Mucosa of rectum (tissue), 2 donors: ENCODE data around the gene PFN3.

Experiments
- H3K27ac ChIP-seq, 2 donors: one replicate each; pipeline ENCODE4 v1.7.0; 2013; ENCODE audit warnings: inconsistent platforms in 2 of 2, low read depth in 2 of 2, low read length in 2 of 2
- H3K27me3 ChIP-seq, 2 donors: one replicate each; pipeline ENCODE4 v1.7.0; 2013; ENCODE audit warnings: low read length in 2 of 2; ENCODE audit not compliant: control insufficient read depth in 2 of 2, insufficient read depth in 2 of 2
- H3K36me3 ChIP-seq, 2 donors: one replicate each; pipeline ENCODE4 v1.7.0; 2013; ENCODE audit warnings: low read length in 2 of 2; ENCODE audit not compliant: control insufficient read depth in 2 of 2, insufficient read depth in 2 of 2
- H3K4me1 ChIP-seq, 2 donors: one replicate each; pipeline ENCODE4 v1.7.0; 2013; ENCODE audit warnings: low read length in 2 of 2, mild to moderate bottlenecking in 1 of 2; ENCODE audit not compliant: control insufficient read depth in 2 of 2, insufficient read depth in 2 of 2
- H3K4me3 ChIP-seq, 2 donors: one replicate each; pipeline ENCODE4 v1.7.0; 2013; ENCODE audit warnings: low read length in 2 of 2
- H3K9ac ChIP-seq, 2 donors: one replicate each; pipeline ENCODE4 v1.7.0; 2013; ENCODE audit warnings: low read length in 2 of 2, low read depth in 1 of 2, mild to moderate bottlenecking in 1 of 2
- H3K9me3 ChIP-seq, 2 donors: one replicate each; pipeline ENCODE4 v1.7.0; 2013; ENCODE audit warnings: low read length in 2 of 2; ENCODE audit not compliant: control insufficient read depth in 2 of 2
- donor health status: healthy.
- donor health status: Normal muscosa, but diverticular disease.

The PFN3 gene

GRCh38 chr5:177393206-177393765 lies 7.2 kb downstream of the PFN3 start:
- Histone ChIP-seq H3K9ac (no peak overlapping the region), H3K36me3 (no peaks in the 10 kb centered on the region), H3K27me3 (no peaks in the 10 kb centered on the region)

GRCh38 chr5:177392765-177393164 lies 7.7 kb downstream of the PFN3 start:
- peaks cover 6 to 10% of the 10 kb centered on the region in 2 donors for H3K4me1 ChIP-seq
- H3K36me3 ChIP-seq, result no peaks in the 10 kb centered on the region
- no peak overlapping the region for H3K4me3 ChIP-seq
- H3K27me3 ChIP-seq, result no peaks in the 10 kb centered on the region
- H3K27ac ChIP-seq, result no peak overlapping the region
- no peak overlapping the region for H3K9ac ChIP-seq
- H3K9me3 ChIP-seq, result no peaks in the 10 kb centered on the region

More at GRCh38 chr5:177393206-177393765, 7.2 kb downstream of the PFN3 start:
- Histone ChIP-seq H3K27ac (no peak overlapping the region), H3K4me1 (peaks cover 6 to 10% of the 10 kb centered on the region in 2 donors), H3K9me3 (no peaks in the 10 kb centered on the region), H3K4me3 (no peak overlapping the region)

- H3K36me3 ChIP-seq, result no peaks in the 10 kb centered on the region
- peaks cover 6 to 10% of the 10 kb centered on the region in 2 donors for H3K4me1 ChIP-seq
- no peaks in the 10 kb centered on the region for H3K9me3 ChIP-seq
- no peaks in the 10 kb centered on the region for H3K27me3 ChIP-seq
- peak overlapping the region in 1 of 2 donors; percentile 50 for H3K27ac ChIP-seq
- H3K9ac ChIP-seq, result no peak overlapping the region
- no peak overlapping the region for H3K4me3 ChIP-seq
Observed at GRCh38 chr5:177390363-177391300, 9.8 kb downstream of the PFN3 start.

DNA sequence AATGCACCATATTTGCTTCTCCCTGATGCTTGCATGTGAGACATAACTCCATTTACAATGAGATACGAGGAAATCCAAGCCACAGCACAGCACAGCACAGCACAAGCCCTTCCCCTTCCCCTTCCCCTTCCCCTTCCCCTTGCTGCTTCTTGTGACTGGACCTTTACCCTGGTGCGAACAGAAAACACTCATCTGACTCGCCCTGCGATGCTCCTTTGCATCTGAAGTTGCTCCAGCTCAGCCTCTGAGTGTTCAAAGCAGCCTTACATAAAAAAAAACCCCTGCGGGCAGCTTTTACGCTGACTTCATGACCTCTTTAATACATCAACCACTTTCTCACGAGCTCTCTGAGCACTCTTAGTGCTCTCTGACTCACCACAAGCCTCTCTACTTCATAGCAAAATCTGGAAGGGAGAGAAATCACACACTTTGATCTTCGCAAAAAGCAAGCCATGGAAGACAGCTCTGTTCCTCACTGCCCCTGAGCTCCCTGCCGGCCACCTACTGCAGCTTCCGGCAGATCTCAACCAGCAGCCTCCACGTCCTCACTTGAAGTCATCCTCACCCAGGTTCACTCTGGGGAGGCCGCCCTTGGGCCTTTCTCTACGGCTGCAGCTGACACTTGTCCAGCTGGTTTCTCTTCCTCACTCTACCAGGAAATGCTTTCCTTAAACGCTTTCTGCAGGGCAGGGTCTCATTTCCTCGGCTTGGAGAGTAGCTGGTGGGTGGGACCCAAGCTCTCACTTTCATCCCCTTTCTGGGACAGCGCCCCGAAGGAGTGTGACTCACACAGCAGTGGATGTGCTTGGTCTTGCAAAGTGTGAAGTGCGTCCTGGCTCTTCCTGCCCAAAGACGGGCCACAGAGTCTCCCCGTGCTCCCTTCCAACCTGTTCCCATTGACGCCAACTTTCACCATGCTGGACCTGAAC lies 11.0 kb downstream of the PFN3 start:
- Histone ChIP-seq H3K36me3 (no peaks in the 10 kb centered on the region), H3K4me1 (peaks cover 6 to 10% of the 10 kb centered on the region in 2 donors), H3K27me3 (no peaks in the 10 kb centered on the region), H3K9me3 (no peaks in the 10 kb centered on the region), H3K27ac (peak overlapping the region; percentile 11 to 50), H3K4me3 (peak overlapping the region in 1 of 2 donors; percentile 38), H3K9ac (peak overlapping the region in 1 of 2 donors; percentile 54)

GRCh38 chr5:177388521-177389052 lies 11.9 kb downstream of the PFN3 start:
- no peaks in the 10 kb centered on the region for H3K9me3 ChIP-seq
- peak overlapping the region in 1 of 2 donors; percentile 50 for H3K27ac ChIP-seq
- no peak overlapping the region for H3K4me3 ChIP-seq
- H3K4me1 ChIP-seq, result peaks cover 6 to 10% of the 10 kb centered on the region in 2 donors
- no peaks in the 10 kb centered on the region for H3K36me3 ChIP-seq
- H3K9ac ChIP-seq, result no peak overlapping the region
- no peaks in the 10 kb centered on the region for H3K27me3 ChIP-seq

DNA sequence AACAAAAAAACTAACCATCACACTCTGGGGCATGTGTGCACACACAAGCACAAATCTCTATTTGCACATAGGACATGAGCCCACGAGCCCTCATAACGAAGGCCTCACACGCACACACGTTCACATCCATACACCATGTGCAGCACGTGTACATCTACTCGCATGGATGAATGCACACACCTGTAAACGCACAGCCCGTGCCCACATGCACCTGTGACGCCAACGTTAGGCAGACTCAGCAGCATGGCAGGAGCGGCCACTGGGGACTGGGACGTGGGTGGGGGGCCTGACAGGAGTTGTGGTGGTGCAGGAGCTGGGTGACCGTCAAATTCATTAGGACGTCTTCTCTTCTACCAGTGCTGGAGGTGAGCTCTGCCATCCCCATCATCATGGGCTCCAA lies 13.1 kb downstream of the PFN3 start:
- Histone ChIP-seq H3K9me3 (no peaks in the 10 kb centered on the region), H3K36me3 (no peaks in the 10 kb centered on the region), H3K9ac (no peak overlapping the region), H3K4me3 (no peak overlapping the region), H3K27ac (no peak overlapping the region), H3K4me1 (peaks cover 6 to 10% of the 10 kb centered on the region in 2 donors), H3K27me3 (peaks cover 0 to 1% of the 10 kb centered on the region in 2 donors)

DNA sequence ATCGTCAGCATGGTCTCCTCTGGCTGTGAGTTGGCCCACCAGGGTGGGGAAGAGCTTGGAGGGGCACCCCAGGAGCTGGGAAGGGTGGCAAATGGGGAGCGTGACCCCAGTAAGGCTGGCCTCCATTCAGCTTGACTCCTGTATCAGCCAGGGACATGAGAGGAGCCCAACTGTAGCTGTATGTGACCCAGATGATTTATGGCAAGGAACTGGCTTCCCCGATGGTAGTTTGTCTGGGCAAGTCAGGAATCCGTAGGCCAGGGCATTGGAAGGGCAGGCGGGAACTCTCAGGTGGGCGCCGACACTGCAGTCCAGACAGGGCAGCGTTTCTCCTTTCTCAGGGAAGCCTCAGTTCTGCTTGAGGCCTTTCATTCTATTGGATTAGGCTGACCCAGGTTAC lies 13.9 kb downstream of the PFN3 start:
- Histone ChIP-seq H3K36me3 (no peaks in the 10 kb centered on the region), H3K4me3 (no peak overlapping the region), H3K27me3 (peaks cover 0 to 3% of the 10 kb centered on the region in 2 donors), H3K9ac (no peak overlapping the region), H3K9me3 (no peaks in the 10 kb centered on the region), H3K27ac (no peak overlapping the region), H3K4me1 (peaks cover 6 to 10% of the 10 kb centered on the region in 2 donors)

GRCh38 chr5:177385720-177386119 lies 14.7 kb downstream of the PFN3 start:
- Histone ChIP-seq H3K36me3 (no peaks in the 10 kb centered on the region), H3K4me3 (no peak overlapping the region), H3K27ac (no peak overlapping the region), H3K9ac (no peak overlapping the region), H3K4me1 (peaks cover 5 to 10% of the 10 kb centered on the region in 2 donors), H3K27me3 (peaks cover 0 to 3% of the 10 kb centered on the region in 2 donors), H3K9me3 (no peaks in the 10 kb centered on the region)

- Histone ChIP-seq H3K36me3 (no peaks in the 10 kb centered on the region), H3K27me3 (peaks cover 0 to 3% of the 10 kb centered on the region in 2 donors), H3K9ac (no peak within 1 kb of the TSS)
Observed at GRCh38 chr5:177384134-177384533, 16.3 kb downstream of the PFN3 start, which contains the start of gene SLC34A1. Gene SLC34A1, plus strand, starts transcription at chr5:177384434. Its CDS starts 1,308 bp downstream, at chr5:177385742.

More at GRCh38 chr5:177384134-177384533, 16.3 kb downstream of the PFN3 start, which contains the start of gene SLC34A1:
- Histone ChIP-seq H3K4me3 (no peak within 1 kb of the TSS), H3K9me3 (no peaks in the 10 kb centered on the region), H3K27ac (no peak within 1 kb of the TSS), H3K4me1 (no peaks in the 10 kb centered on the region)
